ENCODE data around the gene CLCA1.

- TF ChIP-seq, protein P1, sequence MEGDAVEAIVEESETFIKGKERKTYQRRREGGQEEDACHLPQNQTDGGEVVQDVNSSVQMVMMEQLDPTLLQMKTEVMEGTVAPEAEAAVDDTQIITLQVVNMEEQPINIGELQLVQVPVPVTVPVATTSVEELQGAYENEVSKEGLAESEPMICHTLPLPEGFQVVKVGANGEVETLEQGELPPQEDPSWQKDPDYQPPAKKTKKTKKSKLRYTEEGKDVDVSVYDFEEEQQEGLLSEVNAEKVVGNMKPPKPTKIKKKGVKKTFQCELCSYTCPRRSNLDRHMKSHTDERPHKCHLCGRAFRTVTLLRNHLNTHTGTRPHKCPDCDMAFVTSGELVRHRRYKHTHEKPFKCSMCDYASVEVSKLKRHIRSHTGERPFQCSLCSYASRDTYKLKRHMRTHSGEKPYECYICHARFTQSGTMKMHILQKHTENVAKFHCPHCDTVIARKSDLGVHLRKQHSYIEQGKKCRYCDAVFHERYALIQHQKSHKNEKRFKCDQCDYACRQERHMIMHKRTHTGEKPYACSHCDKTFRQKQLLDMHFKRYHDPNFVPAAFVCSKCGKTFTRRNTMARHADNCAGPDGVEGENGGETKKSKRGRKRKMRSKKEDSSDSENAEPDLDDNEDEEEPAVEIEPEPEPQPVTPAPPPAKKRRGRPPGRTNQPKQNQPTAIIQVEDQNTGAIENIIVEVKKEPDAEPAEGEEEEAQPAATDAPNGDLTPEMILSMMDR (conservative IDR thresholded peaks at IDR 0.05; ENCODE audit: low read depth in 2 of 2): no peak
- TF ChIP-seq ETS1 (IDR thresholded peaks at IDR 0.05) (no peak), EZH2 (IDR thresholded peaks at IDR 0.05; ENCODE audit: low read depth, unreplicated experiment) (no peak), JUNB (IDR thresholded peaks at IDR 0.05; ENCODE audit: unreplicated experiment) (no peak), POLR2AphosphoS5 (IDR thresholded peaks at IDR 0.05; ENCODE audit: low read depth) (no peak), CREB1 (CRISPR knock-in tag; IDR thresholded peaks at IDR 0.05; ENCODE audit: low read depth) (no peak), STAT1 (IDR thresholded peaks at IDR 0.05; ENCODE audit: unreplicated experiment) (no peak), EZH2phosphoT487 (IDR thresholded peaks at IDR 0.05; ENCODE audit: unreplicated experiment) (no peak), REST (IDR thresholded peaks at IDR 0.05; ENCODE audit: unreplicated experiment) (no peak), ZNF114 (CRISPR knock-in tag; IDR thresholded peaks at IDR 0.05) (no peak), ZNF462 (CRISPR knock-in tag; IDR thresholded peaks at IDR 0.05) (no peak)
These were observed 73.1 kb downstream of the CLCA1 start for GRCh38 chr1:86541859-86542258.
